Endothelial cell of umbilical vein (primary cell): ENCODE measurements around the gene ZBTB12. TPM values are rescaled to one million over a fixed set of nuclear protein-coding genes. Genes with fewer than 3 reads are reported as not detected.

Source experiments
- BruUV-seq: library from RNA; stranded (reverse); fragments of 400-500 nt; replicated peaks from 2 replicates; lab custom pipeline; 2021; lab: Mats Ljungman, UMichigan
- CTCF ChIA-PET: fragments of 300-600, 350-600 bp; sonication (Branson Sonifier 250); formaldehyde crosslinking; loops from one replicate; lab custom pipeline; 2021; ENCODE audit warnings: antibody characterized with exemption, inconsistent platforms; lab: Charles Lee
- POLR2A ChIA-PET: fragments of 300-600, 350-600 bp; sonication (Branson Sonifier 250); formaldehyde crosslinking; loops from one replicate; lab custom pipeline; 2021; ENCODE audit warnings: antibody characterized with exemption, inconsistent platforms; lab: Charles Lee
- DNase-seq: peaks from one replicate; pipeline ENCODE4 v3.0.0-alpha.2; 2011; ENCODE audit warnings: low read depth, low spot score
- FAIRE-seq: peaks from 2 replicates; lab custom pipeline; 2011; peaks lifted over from hg19 to GRCh38; lab: Jason Lieb, UNC
- H2AFZ ChIP-seq: 2 replicates; pipeline ENCODE4 v1.6.0; 2012; ENCODE audit warnings: low read depth, low read length, control low read depth, inconsistent platforms
- H3K27ac ChIP-seq: 2 replicates; pipeline ENCODE4 v1.5.1; 2011; ENCODE audit warnings: low read depth, mild to moderate bottlenecking, control low read depth, low read length, moderate library complexity; ENCODE audit not compliant: insufficient read depth
- H3K27me3 ChIP-seq, 2 experiments: 2 replicates each; pipeline versions ENCODE4 v1.6.0 to v1.6.1; 2011; ENCODE audit warnings: low read length in 2 of 2, mixed read lengths in 1 of 2; ENCODE audit not compliant: control insufficient read depth in 2 of 2, insufficient read depth in 2 of 2
- H3K36me3 ChIP-seq, 2 experiments: 2 replicates in 1 of 2; 3 replicates in 1 of 2; pipeline ENCODE4 v1.5.1; 2011; ENCODE audit warnings: low read length in 2 of 2, mild to moderate bottlenecking in 1 of 2, moderate library complexity in 1 of 2; ENCODE audit not compliant: control insufficient read depth in 2 of 2, insufficient read depth in 2 of 2; ENCODE audit errors: extremely low read depth in 1 of 2
- H3K4me1 ChIP-seq: 3 replicates; pipeline ENCODE4 v1.5.1; 2011; ENCODE audit warnings: mild to moderate bottlenecking, low read length; ENCODE audit not compliant: control insufficient read depth, insufficient read depth; ENCODE audit errors: extremely low read depth
- H3K4me2 ChIP-seq: 2 replicates; pipeline ENCODE4 v1.6.1; 2011; ENCODE audit warnings: low read length, control low read depth, mixed read lengths; ENCODE audit not compliant: insufficient read depth
- H3K4me3 ChIP-seq, 3 experiments: fragments of 200-600 bp in 1 of 3; sonication (generic), shearing (Covaris generic) in 1 of 3; replicated peaks in 1 of 3; 2 replicates each; pipeline ENCODE4 v1.5.1; 2011 to 2016; ENCODE audit warnings: control low read depth in 3 of 3, low read length in 3 of 3, mild to moderate bottlenecking in 2 of 3, inconsistent platforms in 1 of 3, low read depth in 1 of 3, moderate library complexity in 1 of 3; ENCODE audit not compliant: insufficient read depth in 1 of 3
- H3K79me2 ChIP-seq: 2 replicates; pipeline ENCODE4 v1.6.0; 2012; ENCODE audit warnings: low read length, inconsistent platforms; ENCODE audit not compliant: control insufficient read depth, insufficient read depth
- H3K9ac ChIP-seq: replicated peaks from 2 replicates; pipeline ENCODE3; 2011; ENCODE audit warnings: low read length, control low read depth; ENCODE audit not compliant: insufficient read depth; ENCODE audit errors: extremely low read depth
- H3K9me1 ChIP-seq: replicated peaks from 3 replicates; pipeline ENCODE4 v1.6.0; 2011; ENCODE audit warnings: mild to moderate bottlenecking, low read length; ENCODE audit not compliant: control insufficient read depth, insufficient read depth; ENCODE audit errors: extremely low read depth
- H3K9me3 ChIP-seq: replicated peaks from 2 replicates; pipeline ENCODE4 v1.5.1; 2012; ENCODE audit warnings: low read length, inconsistent platforms; ENCODE audit not compliant: control insufficient read depth, insufficient read depth
- H4K20me1 ChIP-seq: replicated peaks from 2 replicates; pipeline ENCODE3; 2011; ENCODE audit warnings: mild to moderate bottlenecking, low read length; ENCODE audit not compliant: control insufficient read depth, insufficient read depth; ENCODE audit errors: extremely low read depth
- CTCF ChIP-seq, 2 donors: IDR thresholded peaks; 1 replicate in 1 of 2; 2 replicates in 1 of 2; pipeline ENCODE4 v1.5.1; 2011; ENCODE audit warnings: low read length in 2 of 2, mild to moderate bottlenecking in 2 of 2, moderate library complexity in 2 of 2, control low read depth in 1 of 2, inconsistent platforms in 1 of 2, low read depth in 1 of 2; ENCODE audit not compliant: insufficient read depth in 1 of 2; ENCODE audit errors: extremely low read depth in 1 of 2
- EZH2 ChIP-seq: IDR thresholded peaks from 2 replicates; pipeline ENCODE4 v1.6.1; 2012; ENCODE audit warnings: borderline replicate concordance, low read depth, mild to moderate bottlenecking, moderate library complexity, low read length, inconsistent platforms; ENCODE audit not compliant: severe bottlenecking
- FOS ChIP-seq: IDR thresholded peaks from 2 replicates; pipeline ENCODE4 v1.6.1; 2011; ENCODE audit warnings: mild to moderate bottlenecking, low read length, moderate library complexity, borderline replicate concordance; ENCODE audit not compliant: insufficient read depth
- GATA2 ChIP-seq: IDR thresholded peaks from 2 replicates; pipeline ENCODE4 v1.7.0; 2011; ENCODE audit warnings: low read depth, mild to moderate bottlenecking, moderate library complexity, mixed read lengths, low read length; ENCODE audit not compliant: insufficient read length, insufficient read depth
- MAX ChIP-seq: IDR thresholded peaks from 2 replicates; pipeline ENCODE4 v1.6.1; 2011; ENCODE audit not compliant: insufficient read depth, insufficient read length
- MYC ChIP-seq: IDR thresholded peaks from one replicate; pipeline ENCODE4 v1.6.1; 2011; ENCODE audit warnings: mild to moderate bottlenecking, low read depth, low read length
- POLR2A ChIP-seq: IDR thresholded peaks from 2 replicates; pipeline ENCODE4 v1.6.1; 2012; ENCODE audit warnings: low read depth, mild to moderate bottlenecking, control low read depth, low read length
- dilution Hi-C: fragments of 300-500 bp; cut with MboI; formaldehyde crosslinking; loops from one replicate; pipeline ENCODE4 v1.15.0; 2019; ENCODE audit warnings: low sequenced_read_pairs; ENCODE audit not compliant: extremely low pct_ligation_motif_present
- intact Hi-C: fragments of 100-400 bp; cut with micrococcal nuclease; formaldehyde crosslinking; loops from one replicate; pipeline ENCODE4 v1.10.0; 2022
- polyA plus RNA-seq, 4 experiments: library from polyadenylated mRNA; depleted of rRNA in 3 of 4; stranded (reverse) in 3 of 4; unstranded in 1 of 4; fragments of >200 nt; gene quantifications; 2 replicates each; pipeline versions ENCODE4 v1.2.1 to v1.2.3, GENCODE V29; 2011 to 2012; ENCODE audit warnings: missing spikeins in 1 of 4
- total RNA-seq: library from RNA; stranded (reverse); gene quantifications from 2 replicates; pipeline ENCODE4 v1.2.3, GENCODE V29; 2021

The ZBTB12 gene
- total and polyA plus RNA-seq, 2 donors (not counting 3 experiments of a cell fraction or from before 2014, with no cell fraction given), result 2.9 to 4.9 TPM

GRCh38 chr6:31948306-31948705 is 46.4 kb upstream of the ZBTB12 start:
- Histone ChIP-seq H3K27me3 (peaks cover 0 to 5% of the 10 kb centered on the region in 2 experiments), H3K27ac (no peak overlapping the region), H4K20me1 (no peaks in the 10 kb centered on the region), H3K4me3 (no peak overlapping the region), H3K4me1 (peaks cover 3% of the 10 kb centered on the region), H3K9me1 (no peaks in the 10 kb centered on the region), H3K9ac (no peak overlapping the region), H3K36me3 (peaks cover 12 to 13% of the 10 kb centered on the region in 2 experiments), H3K4me2 (no peak overlapping the region), H2AFZ (no peak overlapping the region), H3K79me2 (no peaks in the 10 kb centered on the region), H3K9me3 (no peaks in the 10 kb centered on the region)
- no peak for DNase-seq
- FAIRE-seq, result no peak
- CTCF ChIA-PET, result no interaction called here
- BruUV-seq, result no TSS peak
- intact Hi-C loops (no loop called here), dilution Hi-C loops (no loop called here)
- POLR2A ChIA-PET, result no interaction called here
- TF ChIP-seq FOS (no peak), MYC (no peak), EZH2 (no peak), POLR2A (no peak), GATA2 (no peak), MAX (no peak), CTCF (IDR thresholded peaks at IDR 0.05; ENCODE audit: extremely low read depth in 1 of 2, insufficient read depth in 1 of 2, low read depth in 1 of 2, low read length in 2 of 2) (no peak)
